ENCODE data around the gene PFKFB1. TPM values are rescaled to one million over a fixed set of nuclear protein-coding genes. Genes with fewer than 3 reads are reported as not detected.

PFKFB1 gene
- total RNA-seq, 1 donor from 2014 or later: 0.51 TPM

DNA sequence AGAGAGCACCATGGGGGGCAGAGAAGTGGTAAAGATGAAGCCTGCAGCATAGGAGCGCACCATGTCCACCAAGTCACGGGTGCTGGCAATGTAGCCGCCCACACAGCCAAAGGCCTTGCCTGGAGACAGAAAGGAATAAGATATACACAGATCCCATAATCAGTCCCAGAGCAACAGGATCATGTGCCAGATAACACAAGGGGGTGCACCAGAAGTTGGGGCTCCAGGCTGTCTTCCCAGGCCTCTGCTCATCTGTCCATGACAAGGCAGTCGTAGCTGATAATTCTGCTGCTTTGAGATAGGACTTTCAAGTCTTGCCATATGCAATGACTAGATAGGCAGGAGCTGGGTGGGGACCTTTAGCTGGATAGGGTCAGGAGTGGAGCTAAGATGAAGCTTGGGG lies 20.9 kb upstream of the PFKFB1 start:
- Mint-ChIP-seq H3K4me3 (no peak overlapping the region), H3K27me3 (no peaks in the 10 kb centered on the region), H3K4me1 (ENCODE audit: unreplicated experiment) (no peaks in the 10 kb centered on the region), H3K27ac (no peak overlapping the region), H3K36me3 (no peaks in the 10 kb centered on the region), H3K9me3 (no peaks in the 10 kb centered on the region)
- TF ChIP-seq, protein P1, sequence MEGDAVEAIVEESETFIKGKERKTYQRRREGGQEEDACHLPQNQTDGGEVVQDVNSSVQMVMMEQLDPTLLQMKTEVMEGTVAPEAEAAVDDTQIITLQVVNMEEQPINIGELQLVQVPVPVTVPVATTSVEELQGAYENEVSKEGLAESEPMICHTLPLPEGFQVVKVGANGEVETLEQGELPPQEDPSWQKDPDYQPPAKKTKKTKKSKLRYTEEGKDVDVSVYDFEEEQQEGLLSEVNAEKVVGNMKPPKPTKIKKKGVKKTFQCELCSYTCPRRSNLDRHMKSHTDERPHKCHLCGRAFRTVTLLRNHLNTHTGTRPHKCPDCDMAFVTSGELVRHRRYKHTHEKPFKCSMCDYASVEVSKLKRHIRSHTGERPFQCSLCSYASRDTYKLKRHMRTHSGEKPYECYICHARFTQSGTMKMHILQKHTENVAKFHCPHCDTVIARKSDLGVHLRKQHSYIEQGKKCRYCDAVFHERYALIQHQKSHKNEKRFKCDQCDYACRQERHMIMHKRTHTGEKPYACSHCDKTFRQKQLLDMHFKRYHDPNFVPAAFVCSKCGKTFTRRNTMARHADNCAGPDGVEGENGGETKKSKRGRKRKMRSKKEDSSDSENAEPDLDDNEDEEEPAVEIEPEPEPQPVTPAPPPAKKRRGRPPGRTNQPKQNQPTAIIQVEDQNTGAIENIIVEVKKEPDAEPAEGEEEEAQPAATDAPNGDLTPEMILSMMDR (conservative IDR thresholded peaks at IDR 0.05): no peak
- DNase-seq (ENCODE audit: extremely low spot score, unreplicated experiment): no peak

DNA sequence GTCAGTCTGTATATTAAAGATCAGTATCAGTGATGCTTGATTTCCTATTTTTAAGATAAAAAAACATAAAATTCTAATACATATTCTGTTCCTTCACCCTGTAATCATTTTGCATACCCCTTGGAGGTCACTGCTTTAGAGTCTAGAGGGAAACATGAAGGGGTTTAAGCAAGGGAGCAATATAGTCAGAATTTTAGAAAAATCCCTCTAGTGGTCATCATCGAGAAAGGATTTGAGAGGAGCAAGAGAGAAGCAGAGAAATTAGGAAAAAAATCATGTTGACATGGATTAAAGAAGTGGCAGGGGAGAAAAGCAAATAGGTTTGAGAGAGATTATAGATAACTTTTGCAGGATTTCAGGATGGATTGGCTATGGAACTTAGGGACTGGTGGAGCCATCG lies 17.3 kb upstream of the PFKFB1 start:
- no peaks in the 10 kb centered on the region for H3K9me3 Mint-ChIP-seq
- peaks cover 4% of the 10 kb centered on the region for H3K36me3 Mint-ChIP-seq
- H3K27me3 Mint-ChIP-seq: no peaks in the 10 kb centered on the region
- TF ChIP-seq, protein P1 (conservative IDR thresholded peaks at IDR 0.05): peak; percentile 69
- H3K4me1 Mint-ChIP-seq (ENCODE audit: unreplicated experiment): no peaks in the 10 kb centered on the region
- H3K4me3 Mint-ChIP-seq: no peak overlapping the region
- no peak overlapping the region for H3K27ac Mint-ChIP-seq
- DNase-seq (ENCODE audit: extremely low spot score, unreplicated experiment): no peak

DNA sequence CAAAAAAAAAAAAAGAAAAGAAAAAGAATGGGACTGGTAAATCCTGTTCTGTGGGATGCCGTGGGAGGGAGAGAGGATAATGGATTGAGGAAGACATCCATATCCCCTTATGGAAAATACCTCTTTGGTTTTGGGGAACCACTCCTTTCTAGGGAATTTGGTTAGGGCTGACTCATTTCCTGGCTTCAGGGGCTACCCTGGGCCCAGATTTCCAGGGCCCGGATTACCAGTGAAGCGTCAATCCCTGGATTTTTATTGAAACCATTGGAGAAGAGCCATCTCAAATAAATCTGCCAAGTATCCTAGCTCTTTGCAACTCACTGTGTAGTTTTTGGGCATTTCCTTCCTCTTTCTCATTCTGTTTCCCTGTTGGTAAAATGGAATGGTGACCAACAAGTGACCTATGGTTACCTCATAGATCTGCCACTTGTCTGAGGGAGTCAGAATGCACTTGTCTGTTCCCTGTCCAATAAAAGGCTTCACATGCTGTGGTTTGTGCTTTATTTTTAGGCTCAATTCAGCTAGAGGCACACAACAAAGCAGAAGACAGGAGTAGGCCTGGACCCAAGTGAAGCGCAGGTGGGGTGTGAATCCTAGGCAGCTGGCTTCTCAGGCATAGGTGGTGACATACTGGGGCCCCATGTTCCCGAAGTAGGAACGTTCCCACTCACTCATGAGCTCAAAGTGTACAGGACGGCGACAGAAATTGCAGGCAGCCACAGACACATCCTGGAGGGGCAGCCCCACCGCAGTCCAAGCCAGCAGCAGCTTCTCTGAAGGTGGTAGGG lies 14.8 kb upstream of the PFKFB1 start:
- H3K27ac Mint-ChIP-seq: peak overlapping the region; percentile 93
- no peaks in the 10 kb centered on the region for H3K9me3 Mint-ChIP-seq
- no peak for DNase-seq (ENCODE audit: extremely low spot score, unreplicated experiment)
- peaks cover 16% of the 10 kb centered on the region for H3K36me3 Mint-ChIP-seq
- TF ChIP-seq, protein P1 (conservative IDR thresholded peaks at IDR 0.05): no peak
- H3K4me3 Mint-ChIP-seq: peak overlapping the region; percentile 32
- H3K27me3 Mint-ChIP-seq: no peaks in the 10 kb centered on the region
- no peaks in the 10 kb centered on the region for H3K4me1 Mint-ChIP-seq (ENCODE audit: unreplicated experiment)

DNA sequence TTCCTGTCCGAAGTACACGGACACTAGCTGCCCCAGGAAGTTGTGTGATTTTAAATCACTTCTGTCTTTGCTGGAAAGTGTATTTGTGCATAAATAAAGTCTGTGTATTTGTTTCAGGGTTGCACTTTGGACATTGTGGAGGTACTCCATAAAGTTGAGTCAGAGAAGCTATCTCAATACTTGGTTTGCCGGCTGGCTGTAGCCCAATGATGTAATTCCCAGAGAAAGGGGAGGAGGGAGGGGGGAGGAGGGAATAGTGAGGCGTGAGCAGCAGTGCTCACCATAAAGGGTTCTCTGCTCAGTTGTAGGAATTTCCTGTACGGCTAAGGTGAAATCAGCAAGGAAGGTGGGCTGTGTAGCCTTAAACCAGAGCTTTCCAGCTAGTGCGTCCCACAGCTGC lies 13.7 kb upstream of the PFKFB1 start:
- Mint-ChIP-seq H3K36me3 (peaks cover 16% of the 10 kb centered on the region), H3K27ac (peak overlapping the region; percentile 83), H3K9me3 (no peaks in the 10 kb centered on the region), H3K27me3 (no peaks in the 10 kb centered on the region), H3K4me3 (peak overlapping the region; percentile 46), H3K4me1 (ENCODE audit: unreplicated experiment) (no peaks in the 10 kb centered on the region)
- TF ChIP-seq, protein P1 (conservative IDR thresholded peaks at IDR 0.05): no peak
- no peak for DNase-seq (ENCODE audit: extremely low spot score, unreplicated experiment)

DNA sequence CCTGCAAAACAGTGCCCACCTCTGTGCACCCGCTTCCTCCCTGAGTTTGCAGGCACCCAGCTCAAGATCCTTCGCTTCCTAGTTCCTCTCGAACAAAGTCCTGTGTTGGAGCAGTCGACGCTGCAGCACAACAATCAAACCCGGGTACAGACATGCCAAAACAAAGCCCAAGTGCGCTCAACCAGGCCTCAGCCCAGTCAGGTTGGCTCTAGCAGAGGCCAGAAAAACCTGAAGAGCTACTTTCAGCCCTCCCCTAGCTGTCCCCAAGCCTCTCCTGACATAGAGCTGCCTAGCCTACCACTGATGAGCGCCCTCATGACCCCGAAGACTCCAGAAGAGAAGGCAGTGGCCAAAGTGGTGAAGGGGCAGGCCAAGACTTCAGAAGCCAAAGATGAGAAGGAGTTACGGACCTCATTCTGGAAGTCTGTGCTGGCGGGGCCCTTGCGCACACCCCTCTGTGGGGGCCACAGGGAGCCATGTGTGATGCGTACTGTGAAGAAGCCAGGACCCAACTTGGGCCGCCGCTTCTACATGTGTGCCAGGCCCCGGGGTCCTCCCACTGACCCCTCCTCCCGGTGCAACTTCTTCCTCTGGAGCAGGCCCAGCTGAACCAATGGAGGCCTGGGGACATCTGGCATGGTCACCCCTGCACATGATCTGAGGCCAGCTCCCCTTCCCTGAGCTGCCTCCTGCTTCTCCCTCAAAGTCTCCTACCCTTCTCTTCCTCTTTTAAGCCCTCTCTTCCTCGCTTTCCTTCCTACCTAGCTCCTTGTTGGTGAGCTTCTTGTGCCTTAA lies 13.0 kb upstream of the PFKFB1 start:
- TF ChIP-seq, protein P1 (conservative IDR thresholded peaks at IDR 0.05): no peak
- Mint-ChIP-seq H3K4me3 (peak overlapping the region; percentile 46), H3K27ac (peak overlapping the region; percentile 83), H3K27me3 (no peaks in the 10 kb centered on the region), H3K4me1 (ENCODE audit: unreplicated experiment) (no peaks in the 10 kb centered on the region), H3K36me3 (peaks cover 16% of the 10 kb centered on the region), H3K9me3 (no peaks in the 10 kb centered on the region)
- no peak for DNase-seq (ENCODE audit: extremely low spot score, unreplicated experiment)
